ENCODE measurements around the gene RARS1. TPM values are rescaled to one million over a fixed set of nuclear protein-coding genes. Genes with fewer than 3 reads are reported as not detected.

The RARS1 gene
- total and polyA plus RNA-seq, 2 donors from 2014 or later, result 35.5 to 62.8 TPM

DNA sequence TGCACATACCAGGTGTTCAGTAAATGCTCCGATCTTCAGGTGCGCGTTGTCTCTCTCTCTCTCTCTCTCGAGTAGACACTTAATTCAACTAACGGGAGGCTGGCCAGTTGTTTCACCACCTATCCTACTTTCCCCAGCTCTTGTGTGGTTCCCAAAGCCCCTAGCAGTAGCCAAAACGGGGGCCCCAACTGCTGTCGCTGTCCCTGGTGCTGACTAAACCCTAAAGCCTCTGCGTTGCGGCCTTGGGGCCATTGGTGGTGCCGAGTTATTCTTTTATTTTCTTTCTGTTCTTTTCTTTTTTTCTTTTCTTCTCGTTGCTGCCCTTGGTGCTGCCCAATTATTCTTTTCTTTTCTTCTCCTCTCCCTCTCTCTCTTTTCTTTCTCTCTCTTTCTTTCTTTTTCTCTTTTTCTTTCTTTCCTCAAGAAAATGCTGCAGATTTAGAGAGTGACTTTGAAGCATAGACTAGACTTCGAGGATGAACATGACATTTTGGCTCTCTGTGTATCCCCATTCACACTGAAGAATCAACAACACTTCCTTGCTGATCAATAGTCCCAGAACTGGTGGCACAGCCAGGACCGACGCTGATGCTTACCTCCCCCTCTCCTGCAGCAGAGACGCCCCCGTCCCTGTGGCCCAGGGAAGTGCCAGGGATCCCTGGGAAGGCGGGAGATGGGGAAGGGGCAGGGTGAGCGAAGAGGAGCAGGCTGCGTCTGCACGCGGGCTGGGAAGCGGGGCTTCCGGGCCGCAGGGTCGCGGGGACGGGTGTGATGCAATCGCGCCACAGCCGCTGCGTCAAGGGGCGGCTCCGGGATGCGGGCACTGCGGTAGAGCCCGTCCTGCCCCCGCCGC is 42.5 kb downstream of the RARS1 start, which contains the start of gene FBLL1:
Gene FBLL1 (plus strand): TSS at position 785 of the 853 bp plus-strand sequence. CDS start 200 bp downstream, outside the sequence.
- Histone ChIP-seq H3K36me3 (ENCODE audit: control insufficient read depth in 2 of 3, insufficient read depth in 3 of 3, low read length in 3 of 3) (no peaks in the 10 kb centered on the region), H3K27ac (ENCODE audit: low read depth in 2 of 2, low read length in 2 of 2) (no peak within 1 kb of the TSS), H3K27me3 (ENCODE audit: control insufficient read depth, insufficient read depth, low read length) (peaks cover 8% of the 10 kb centered on the region), H3K4me1 (ENCODE audit: control insufficient read depth in 2 of 3, insufficient read depth in 2 of 3, low read depth in 1 of 3, low read length in 3 of 3) (peaks cover 0 to 5% (median 0%) of the 10 kb centered on the region in 3 donors), H3K9ac (ENCODE audit: low read length in 3 of 3) (no peak within 1 kb of the TSS), H3K9me3 (ENCODE audit: control insufficient read depth in 2 of 3, insufficient read depth in 1 of 3, low read length in 3 of 3) (no peaks in the 10 kb centered on the region), H3K4me3 (ENCODE audit: low read length in 3 of 3) (peak within 1 kb of the TSS; percentile 13 to 37 (median 36))
- DNase-seq (peak in 4 of 5 donors; percentile 59 to 87 (median 78)), FAIRE-seq (no peak)
- TF ChIP-seq, protein P1, sequence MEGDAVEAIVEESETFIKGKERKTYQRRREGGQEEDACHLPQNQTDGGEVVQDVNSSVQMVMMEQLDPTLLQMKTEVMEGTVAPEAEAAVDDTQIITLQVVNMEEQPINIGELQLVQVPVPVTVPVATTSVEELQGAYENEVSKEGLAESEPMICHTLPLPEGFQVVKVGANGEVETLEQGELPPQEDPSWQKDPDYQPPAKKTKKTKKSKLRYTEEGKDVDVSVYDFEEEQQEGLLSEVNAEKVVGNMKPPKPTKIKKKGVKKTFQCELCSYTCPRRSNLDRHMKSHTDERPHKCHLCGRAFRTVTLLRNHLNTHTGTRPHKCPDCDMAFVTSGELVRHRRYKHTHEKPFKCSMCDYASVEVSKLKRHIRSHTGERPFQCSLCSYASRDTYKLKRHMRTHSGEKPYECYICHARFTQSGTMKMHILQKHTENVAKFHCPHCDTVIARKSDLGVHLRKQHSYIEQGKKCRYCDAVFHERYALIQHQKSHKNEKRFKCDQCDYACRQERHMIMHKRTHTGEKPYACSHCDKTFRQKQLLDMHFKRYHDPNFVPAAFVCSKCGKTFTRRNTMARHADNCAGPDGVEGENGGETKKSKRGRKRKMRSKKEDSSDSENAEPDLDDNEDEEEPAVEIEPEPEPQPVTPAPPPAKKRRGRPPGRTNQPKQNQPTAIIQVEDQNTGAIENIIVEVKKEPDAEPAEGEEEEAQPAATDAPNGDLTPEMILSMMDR (IDR thresholded peaks at IDR 0.05; ENCODE audit: borderline replicate concordance, extremely low read depth, insufficient read depth), result no peak
- intact Hi-C loops (cut with DNase I), result no loop called here

DNA sequence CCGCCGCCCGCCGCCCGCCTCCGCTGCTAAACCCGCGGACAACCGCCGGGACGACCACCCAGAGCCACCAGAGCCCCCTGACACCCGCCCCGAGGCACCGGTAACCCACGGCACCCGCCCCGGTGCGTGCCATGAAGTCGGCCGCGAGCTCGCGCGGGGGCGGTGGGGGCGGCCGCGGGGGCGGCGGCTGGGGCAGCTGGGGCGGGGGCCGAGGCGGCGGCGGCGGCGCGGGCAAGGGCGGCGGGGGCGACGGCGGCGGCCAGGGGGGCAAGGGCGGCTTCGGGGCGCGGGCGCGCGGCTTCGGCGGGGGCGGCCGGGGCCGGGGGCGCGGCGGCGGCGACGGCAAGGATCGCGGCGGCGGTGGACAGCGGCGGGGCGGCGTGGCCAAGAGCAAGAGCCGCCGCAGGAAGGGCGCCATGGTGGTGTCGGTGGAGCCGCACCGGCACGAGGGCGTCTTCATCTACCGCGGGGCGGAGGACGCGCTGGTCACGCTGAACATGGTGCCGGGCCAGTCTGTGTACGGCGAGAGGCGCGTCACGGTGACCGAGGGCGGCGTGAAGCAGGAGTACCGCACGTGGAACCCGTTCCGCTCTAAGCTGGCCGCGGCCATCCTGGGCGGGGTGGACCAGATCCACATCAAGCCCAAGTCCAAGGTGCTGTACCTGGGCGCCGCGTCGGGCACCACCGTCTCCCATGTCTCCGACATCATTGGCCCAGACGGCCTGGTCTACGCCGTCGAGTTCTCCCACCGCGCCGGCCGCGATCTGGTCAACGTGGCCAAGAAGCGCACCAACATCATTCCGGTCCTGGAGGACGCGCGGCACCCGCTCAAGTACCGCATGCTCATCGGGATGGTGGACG is 43.3 kb downstream of the RARS1 start:
- DNase-seq, result peak in 4 of 5 donors; percentile 16 to 50 (median 31)
- Histone ChIP-seq H3K4me1 (ENCODE audit: control insufficient read depth in 2 of 3, insufficient read depth in 2 of 3, low read depth in 1 of 3, low read length in 3 of 3) (peaks cover 0 to 5% (median 0%) of the 10 kb centered on the region in 3 donors), H3K9me3 (ENCODE audit: control insufficient read depth in 2 of 3, insufficient read depth in 1 of 3, low read length in 3 of 3) (no peaks in the 10 kb centered on the region), H3K4me3 (ENCODE audit: low read length in 3 of 3) (peak overlapping the region in 2 of 3 donors; percentile 36 to 37), H3K27ac (ENCODE audit: low read depth in 2 of 2, low read length in 2 of 2) (no peak overlapping the region), H3K27me3 (ENCODE audit: control insufficient read depth, insufficient read depth, low read length) (peaks cover 8% of the 10 kb centered on the region), H3K36me3 (ENCODE audit: control insufficient read depth in 2 of 3, insufficient read depth in 3 of 3, low read length in 3 of 3) (no peaks in the 10 kb centered on the region), H3K9ac (ENCODE audit: low read length in 3 of 3) (no peak overlapping the region)
- TF ChIP-seq, protein P1 (IDR thresholded peaks at IDR 0.05; ENCODE audit: borderline replicate concordance, extremely low read depth, insufficient read depth), result no peak
- intact Hi-C loops (cut with DNase I), result no loop called here
- FAIRE-seq, result no peak

DNA sequence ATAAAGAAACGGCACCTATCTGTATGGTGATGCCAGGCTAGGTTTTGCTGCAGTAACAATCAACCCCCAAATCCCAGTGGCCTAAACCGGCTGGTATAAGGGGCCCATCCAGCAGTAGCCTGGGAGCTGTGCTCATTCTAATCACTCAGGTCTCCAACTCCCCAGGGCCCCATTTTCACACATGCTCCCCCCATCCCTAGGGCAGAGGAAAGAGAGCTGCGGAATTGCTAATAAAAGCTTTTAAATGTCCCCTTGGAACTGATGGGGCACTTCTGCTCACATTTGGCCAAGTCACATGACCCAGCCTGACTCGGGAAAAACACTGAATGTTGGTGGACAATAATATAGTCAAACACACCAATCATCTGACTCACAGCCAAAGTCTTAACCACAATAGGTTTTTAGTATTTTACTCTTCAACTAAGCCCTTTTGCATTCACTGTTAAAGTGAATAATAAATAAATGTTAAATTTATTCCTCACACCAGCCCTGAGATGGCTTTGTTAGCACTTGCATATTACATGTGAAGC is 44.4 kb downstream of the RARS1 start:
- Histone ChIP-seq H3K4me1 (ENCODE audit: control insufficient read depth in 2 of 3, insufficient read depth in 2 of 3, low read depth in 1 of 3, low read length in 3 of 3) (peaks cover 0 to 5% (median 0%) of the 10 kb centered on the region in 3 donors), H3K27ac (ENCODE audit: low read depth in 2 of 2, low read length in 2 of 2) (no peak overlapping the region), H3K27me3 (ENCODE audit: control insufficient read depth, insufficient read depth, low read length) (peaks cover 8% of the 10 kb centered on the region), H3K9ac (ENCODE audit: low read length in 3 of 3) (no peak overlapping the region), H3K4me3 (ENCODE audit: low read length in 3 of 3) (no peak overlapping the region), H3K9me3 (ENCODE audit: control insufficient read depth in 2 of 3, insufficient read depth in 1 of 3, low read length in 3 of 3) (no peaks in the 10 kb centered on the region), H3K36me3 (ENCODE audit: control insufficient read depth in 2 of 3, insufficient read depth in 3 of 3, low read length in 3 of 3) (no peaks in the 10 kb centered on the region)
- DNase-seq (no peak), FAIRE-seq (no peak)
- TF ChIP-seq, protein P1 (IDR thresholded peaks at IDR 0.05; ENCODE audit: borderline replicate concordance, extremely low read depth, insufficient read depth), result no peak
- intact Hi-C loops (cut with DNase I), result no loop called here
